Measurements from ENCODE around the gene ATP5F1E. TPM values are rescaled to one million over a fixed set of nuclear protein-coding genes. Genes with fewer than 3 reads are reported as not detected.

ATP5F1E gene
- total RNA-seq, 6 donors from 2014 or later = 18.9 to 75.0 (median 32.3) TPM

- no peaks in the 10 kb centered on the region for H3K9me3 ChIP-seq
- WGBS, 2 donors = 71 to 80% methylated on average over 16 of the region's 16 CpGs
- peaks cover 32 to 40% (median 35%) of the 10 kb centered on the region in 4 donors for H3K4me1 ChIP-seq
- no peaks in the 10 kb centered on the region for H3K27me3 ChIP-seq
- ATAC-seq (ENCODE audit: low FRiP score in 2 of 2) = no peak
- peaks cover 12 to 43% (median 32%) of the 10 kb centered on the region in 4 donors for H3K36me3 ChIP-seq
- DNase-seq = peak in 1 of 2 donors; percentile 27
- peak overlapping the region in 3 of 4 donors; percentile 69 to 89 (median 76) for H3K4me3 ChIP-seq
- TF ChIP-seq CTCF (IDR thresholded peaks at IDR 0.05) (no peak), POLR2A (IDR thresholded peaks at IDR 0.05) (no peak), POLR2AphosphoS5 (IDR thresholded peaks at IDR 0.05) (no peak), EP300 (IDR thresholded peaks at IDR 0.05) (no peak)
- peak overlapping the region; percentile 86 to 95 (median 92) for H3K27ac ChIP-seq
Observed at GRCh38 chr20:59003836-59004492, 28.2 kb downstream of the ATP5F1E start.

- Histone ChIP-seq H3K4me3 (no peak overlapping the region), H3K27ac (peak overlapping the region in 1 of 4 donors; percentile 36), H3K4me1 (peaks cover 32 to 39% (median 35%) of the 10 kb centered on the region in 4 donors), H3K36me3 (peaks cover 12 to 52% (median 41%) of the 10 kb centered on the region in 4 donors), H3K9me3 (no peaks in the 10 kb centered on the region), H3K27me3 (no peaks in the 10 kb centered on the region)
- DNase-seq = peak in 1 of 2 donors; percentile 33
- no peak for TF ChIP-seq CTCF (IDR thresholded peaks at IDR 0.05)
- TF ChIP-seq POLR2A (IDR thresholded peaks at IDR 0.05) = no peak
- TF ChIP-seq POLR2AphosphoS5 (IDR thresholded peaks at IDR 0.05) = no peak
- TF ChIP-seq EP300 (IDR thresholded peaks at IDR 0.05) = no peak
- 92 to 93% methylated on average over 15 to 17 of the region's 17 CpGs for WGBS, 2 donors
- no peak for ATAC-seq (ENCODE audit: low FRiP score in 2 of 2)
Observed at GRCh38 chr20:59002874-59003399, 29.2 kb downstream of the ATP5F1E start.

GRCh38 chr20:59002388-59002787 lies 29.7 kb downstream of the ATP5F1E start:
- 93% methylated on average over 7 of the region's 8 CpGs for WGBS, 2 donors
- Histone ChIP-seq H3K4me1 (peaks cover 28 to 34% (median 30%) of the 10 kb centered on the region in 4 donors), H3K27me3 (no peaks in the 10 kb centered on the region), H3K4me3 (no peak overlapping the region), H3K27ac (peak overlapping the region in 1 of 4 donors; percentile 36), H3K36me3 (peaks cover 17 to 57% (median 46%) of the 10 kb centered on the region in 4 donors), H3K9me3 (no peaks in the 10 kb centered on the region)
- ATAC-seq (ENCODE audit: low FRiP score in 2 of 2) = no peak
- peak in 1 of 2 donors; percentile 47 for DNase-seq
- TF ChIP-seq EP300 (IDR thresholded peaks at IDR 0.05) = no peak
- no peak for TF ChIP-seq POLR2AphosphoS5 (IDR thresholded peaks at IDR 0.05)
- no peak for TF ChIP-seq CTCF (IDR thresholded peaks at IDR 0.05)
- no peak for TF ChIP-seq POLR2A (IDR thresholded peaks at IDR 0.05)

GRCh38 chr20:59001449-59002171 lies 30.5 kb downstream of the ATP5F1E start:
- no peak overlapping the region for H3K27ac ChIP-seq
- no peak overlapping the region for H3K4me3 ChIP-seq
- H3K4me1 ChIP-seq = peaks cover 26 to 32% (median 28%) of the 10 kb centered on the region in 4 donors
- peak in 1 of 2 donors; percentile 63 for DNase-seq
- no peaks in the 10 kb centered on the region for H3K9me3 ChIP-seq
- H3K27me3 ChIP-seq = no peaks in the 10 kb centered on the region
- ATAC-seq (ENCODE audit: low FRiP score in 2 of 2) = no peak
- whole genome bisulfite sequencing, 2 donors = 88 to 89% methylated on average over 21 to 25 of the region's 27 CpGs
- TF ChIP-seq POLR2AphosphoS5 (IDR thresholded peaks at IDR 0.05) (no peak), CTCF (IDR thresholded peaks at IDR 0.05) (no peak), EP300 (IDR thresholded peaks at IDR 0.05) (no peak), POLR2A (IDR thresholded peaks at IDR 0.05) (no peak)
- peaks cover 22 to 65% (median 53%) of the 10 kb centered on the region in 4 donors for H3K36me3 ChIP-seq

All from upper lobe of left lung (tissue), 6 donors.